Mucosa of descending colon (tissue), 3 donors: Measurements from ENCODE around the gene CTU2. TPM values are rescaled to one million over a fixed set of nuclear protein-coding genes. Genes with fewer than 3 reads are reported as not detected.

Experiments
- ATAC-seq: fragments of 200-7000 bp; cut with Tn5 transposase; one replicate; pipeline ENCODE4 v1.9.1; 2020; ENCODE audit warnings: mild to moderate bottlenecking, moderate library complexity
- DNase-seq, 3 donors: peaks; one replicate each; pipeline ENCODE4 v3.0.0-alpha.2; 2020
- H3K36me3 ChIP-seq: fragments of 200-600 bp; one replicate; pipeline ENCODE4 v1.8.0; 2021; ENCODE audit warnings: low read depth, mild to moderate bottlenecking
- H3K4me1 ChIP-seq: fragments of 200-600 bp; one replicate; pipeline ENCODE4 v1.8.0; 2021; ENCODE audit warnings: low read depth, mild to moderate bottlenecking
- H3K4me3 ChIP-seq: fragments of 200-600 bp; one replicate; pipeline ENCODE4 v1.8.0; 2021; ENCODE audit warnings: mild to moderate bottlenecking
- H3K9me3 ChIP-seq: fragments of 200-600 bp; one replicate; pipeline ENCODE4 v1.8.0; 2021; ENCODE audit warnings: mild to moderate bottlenecking
- intact Hi-C, 2 donors: fragments of 100-400 bp; cut with DNase I in 1 of 2; cut with micrococcal nuclease in 1 of 2; formaldehyde crosslinking; loops; one replicate each; pipeline versions ENCODE4 v1.11.0 to v1.11.1; 2022; cut with DNase I, micrococcal nuclease
- total RNA-seq, 3 donors: library from RNA; stranded (reverse); fragmentation: NEBNext Ultra II Directional in 2 of 3; extraction: Animal tissue kit (Norgen Biotek cat#: 25700) in 2 of 3; gene quantifications; one replicate each; pipeline versions ENCODE4 v1.2.1 to v1.2.4, GENCODE V29; 2021 to 2023
- TF ChIP-seq, protein P1 (sequence below): fragments of 200-600 bp; IDR thresholded peaks from one replicate; pipeline ENCODE4 v1.8.0; 2022; ENCODE audit warnings: antibody characterized with exemption, mild to moderate bottlenecking
- donor health status: DM: no; HTN: no; CAD: no; lungs with moderate emphysema.
- donor health status: DM: no; HTN: no; CAD: no.
- donor health status: DM: no; HTN: yes; CAD: no.

CTU2 gene
- total RNA-seq, 3 donors from 2014 or later = 9.6 to 16.1 (median 13.6) TPM

DNA sequence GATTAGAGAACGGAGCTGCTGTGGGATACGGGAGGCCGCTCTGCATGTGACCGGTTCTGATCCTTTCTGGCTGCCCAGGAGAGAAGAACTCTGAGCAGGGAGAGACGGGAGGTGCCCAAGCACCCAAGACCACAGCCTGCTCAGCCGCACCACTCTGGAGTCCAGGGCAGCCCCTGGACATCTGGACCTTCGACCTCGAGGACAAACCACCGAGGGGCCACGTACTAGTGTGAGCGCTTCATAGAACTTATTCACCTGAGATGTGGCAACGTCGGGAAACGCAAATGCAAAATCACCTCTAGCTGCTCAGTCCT, 6.0 kb upstream of the CTU2 start:
- no peak for ATAC-seq
- H3K4me1 ChIP-seq = peaks cover 12% of the 10 kb centered on the region

DNA sequence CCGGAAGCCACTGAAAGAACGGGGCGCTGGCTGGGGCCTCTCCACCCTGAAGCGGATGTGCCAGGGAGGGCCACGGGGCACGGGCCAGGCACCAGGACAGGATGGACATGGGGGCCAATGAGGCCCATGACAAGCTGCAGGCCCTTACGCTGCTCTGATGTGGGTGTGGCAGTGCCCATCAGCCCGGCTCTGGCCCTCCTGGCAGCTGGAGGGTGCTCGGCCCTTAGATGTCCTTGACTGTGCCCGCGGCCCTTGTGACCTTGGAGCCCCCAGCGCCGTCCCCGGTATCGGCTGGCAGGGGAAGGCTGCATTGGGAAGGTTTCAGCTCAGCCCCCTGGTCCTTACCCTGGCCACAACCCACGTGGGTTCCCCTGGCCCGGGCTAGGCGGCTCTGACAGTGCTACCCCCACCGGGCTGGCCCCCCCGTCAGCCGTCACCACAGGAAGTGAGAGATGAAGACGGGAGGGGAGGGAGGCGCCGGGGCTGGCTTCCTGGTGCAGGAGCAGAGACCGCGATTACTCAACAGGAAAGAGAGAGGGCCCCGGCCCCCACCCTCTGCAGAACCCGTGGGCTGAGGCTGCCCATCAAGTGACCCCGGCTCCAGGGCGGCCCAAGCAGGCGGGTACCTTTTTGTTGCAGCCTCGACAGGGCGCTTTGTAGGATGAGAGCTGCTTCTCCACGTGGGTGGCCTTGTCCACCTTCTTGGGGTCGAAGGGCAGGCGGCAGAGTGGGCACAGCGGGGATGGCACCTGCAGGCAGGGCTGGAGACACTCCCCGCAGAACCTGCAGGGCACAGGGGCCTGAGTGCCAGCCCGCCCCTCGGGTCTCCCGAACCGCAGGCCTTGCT, 5.4 kb upstream of the CTU2 start:
- ATAC-seq (peak; percentile 78), DNase-seq (peak; percentile 88 to 98 (median 88))
- intact Hi-C loops = no loop called here
- H3K9me3 ChIP-seq = no peaks in the 10 kb centered on the region
- no peak overlapping the region for H3K4me3 ChIP-seq
- TF ChIP-seq, protein P1, sequence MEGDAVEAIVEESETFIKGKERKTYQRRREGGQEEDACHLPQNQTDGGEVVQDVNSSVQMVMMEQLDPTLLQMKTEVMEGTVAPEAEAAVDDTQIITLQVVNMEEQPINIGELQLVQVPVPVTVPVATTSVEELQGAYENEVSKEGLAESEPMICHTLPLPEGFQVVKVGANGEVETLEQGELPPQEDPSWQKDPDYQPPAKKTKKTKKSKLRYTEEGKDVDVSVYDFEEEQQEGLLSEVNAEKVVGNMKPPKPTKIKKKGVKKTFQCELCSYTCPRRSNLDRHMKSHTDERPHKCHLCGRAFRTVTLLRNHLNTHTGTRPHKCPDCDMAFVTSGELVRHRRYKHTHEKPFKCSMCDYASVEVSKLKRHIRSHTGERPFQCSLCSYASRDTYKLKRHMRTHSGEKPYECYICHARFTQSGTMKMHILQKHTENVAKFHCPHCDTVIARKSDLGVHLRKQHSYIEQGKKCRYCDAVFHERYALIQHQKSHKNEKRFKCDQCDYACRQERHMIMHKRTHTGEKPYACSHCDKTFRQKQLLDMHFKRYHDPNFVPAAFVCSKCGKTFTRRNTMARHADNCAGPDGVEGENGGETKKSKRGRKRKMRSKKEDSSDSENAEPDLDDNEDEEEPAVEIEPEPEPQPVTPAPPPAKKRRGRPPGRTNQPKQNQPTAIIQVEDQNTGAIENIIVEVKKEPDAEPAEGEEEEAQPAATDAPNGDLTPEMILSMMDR = no peak
- H3K4me1 ChIP-seq = peaks cover 16% of the 10 kb centered on the region
- no peaks in the 10 kb centered on the region for H3K36me3 ChIP-seq

More for the DNA sequence above, 6.0 kb upstream of the CTU2 start:
- DNase-seq = no peak
- Histone ChIP-seq H3K9me3 (no peaks in the 10 kb centered on the region), H3K36me3 (no peaks in the 10 kb centered on the region), H3K4me3 (no peak overlapping the region)
- intact Hi-C loops = no loop called here
- TF ChIP-seq, protein P1 = no peak

DNA sequence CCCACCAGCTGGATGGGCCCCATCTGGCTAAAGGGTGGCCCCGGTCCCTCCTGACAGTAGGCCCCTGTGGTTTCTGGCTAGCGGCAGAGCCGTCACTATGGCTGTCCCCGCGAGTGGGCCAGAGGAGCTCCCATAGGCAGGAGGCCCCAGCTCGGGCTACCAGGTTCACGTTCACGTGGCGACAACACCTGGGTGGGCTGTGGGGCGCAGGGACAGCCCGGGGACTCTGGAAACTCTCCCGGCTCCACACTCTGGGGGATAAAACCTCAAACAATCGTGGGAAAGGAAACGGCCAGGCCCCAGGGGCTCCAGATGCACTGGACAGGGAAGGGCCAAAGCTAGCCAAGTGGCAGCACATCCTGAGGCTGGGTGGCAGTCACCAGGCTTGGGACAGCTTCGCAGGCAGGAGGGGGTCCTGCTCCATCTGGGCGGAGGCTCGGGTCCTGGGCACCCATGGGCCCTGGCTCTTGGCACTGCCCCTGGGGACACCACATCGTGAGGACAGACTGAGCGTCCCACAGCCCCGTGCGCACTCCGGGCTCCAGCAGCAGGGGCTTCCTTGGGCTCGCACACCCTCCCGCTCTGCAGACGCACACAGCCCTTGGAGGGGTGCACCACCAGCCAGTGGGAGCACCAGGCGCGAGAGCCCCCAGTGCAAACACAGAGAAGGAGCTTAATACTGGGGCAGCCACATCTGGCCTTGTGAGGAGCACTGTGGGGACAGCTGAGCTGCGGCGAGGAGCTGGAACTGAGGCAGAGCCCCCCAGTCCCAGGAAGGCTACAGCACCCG, 4.5 kb upstream of the CTU2 start:
- Histone ChIP-seq H3K4me1 (peaks cover 18% of the 10 kb centered on the region), H3K9me3 (no peaks in the 10 kb centered on the region), H3K4me3 (no peak overlapping the region), H3K36me3 (no peaks in the 10 kb centered on the region)
- intact Hi-C loops = no loop called here
- DNase-seq (no peak), ATAC-seq (no peak)
- TF ChIP-seq, protein P1 = no peak

DNA sequence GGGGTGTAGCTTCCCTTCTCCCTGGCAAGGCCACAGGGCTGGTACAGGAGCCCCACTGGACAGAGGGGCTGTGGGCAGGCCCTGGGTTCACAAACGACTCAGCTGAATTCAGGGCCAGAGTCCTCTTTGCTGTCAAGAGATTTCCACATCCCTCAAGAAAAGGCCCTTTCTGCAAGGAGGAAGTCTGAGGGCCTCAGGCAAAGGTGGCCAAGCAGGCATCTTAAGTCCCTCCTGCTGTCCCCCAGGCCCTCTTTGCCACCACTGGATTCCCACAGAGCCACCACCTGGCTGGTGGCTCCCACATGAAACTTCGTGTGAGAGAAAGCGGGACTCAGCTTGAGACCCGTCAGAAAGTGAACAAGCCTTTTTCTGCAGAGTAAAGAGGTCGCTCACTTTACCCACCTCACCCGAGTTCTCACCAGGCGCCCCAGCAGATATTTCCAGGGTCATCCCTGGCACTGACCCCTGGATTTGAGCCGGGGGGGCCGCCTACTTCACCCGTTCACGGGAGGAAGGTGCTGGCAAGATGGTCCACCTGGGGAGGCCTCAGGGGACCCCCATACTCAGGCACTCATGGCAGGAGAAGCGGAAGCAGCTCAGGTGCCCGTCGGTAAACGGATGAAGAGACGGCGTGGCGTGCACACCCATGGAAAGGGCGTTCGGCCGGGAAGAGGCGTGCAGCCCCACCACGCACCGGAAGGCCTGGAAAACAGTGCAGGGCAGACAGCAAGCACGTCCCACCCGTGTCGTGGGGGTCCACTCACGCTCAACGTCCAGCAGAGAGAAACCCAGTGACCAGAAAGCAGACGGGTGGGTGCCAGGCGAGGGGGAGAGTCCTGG, 3.7 kb upstream of the CTU2 start:
- Histone ChIP-seq H3K9me3 (no peaks in the 10 kb centered on the region), H3K4me1 (peaks cover 26% of the 10 kb centered on the region), H3K36me3 (no peaks in the 10 kb centered on the region), H3K4me3 (no peak overlapping the region)
- ATAC-seq = no peak
- intact Hi-C loops = no loop called here
- DNase-seq = peak in 1 of 3 donors; percentile 35
- TF ChIP-seq, protein P1 = no peak

DNA sequence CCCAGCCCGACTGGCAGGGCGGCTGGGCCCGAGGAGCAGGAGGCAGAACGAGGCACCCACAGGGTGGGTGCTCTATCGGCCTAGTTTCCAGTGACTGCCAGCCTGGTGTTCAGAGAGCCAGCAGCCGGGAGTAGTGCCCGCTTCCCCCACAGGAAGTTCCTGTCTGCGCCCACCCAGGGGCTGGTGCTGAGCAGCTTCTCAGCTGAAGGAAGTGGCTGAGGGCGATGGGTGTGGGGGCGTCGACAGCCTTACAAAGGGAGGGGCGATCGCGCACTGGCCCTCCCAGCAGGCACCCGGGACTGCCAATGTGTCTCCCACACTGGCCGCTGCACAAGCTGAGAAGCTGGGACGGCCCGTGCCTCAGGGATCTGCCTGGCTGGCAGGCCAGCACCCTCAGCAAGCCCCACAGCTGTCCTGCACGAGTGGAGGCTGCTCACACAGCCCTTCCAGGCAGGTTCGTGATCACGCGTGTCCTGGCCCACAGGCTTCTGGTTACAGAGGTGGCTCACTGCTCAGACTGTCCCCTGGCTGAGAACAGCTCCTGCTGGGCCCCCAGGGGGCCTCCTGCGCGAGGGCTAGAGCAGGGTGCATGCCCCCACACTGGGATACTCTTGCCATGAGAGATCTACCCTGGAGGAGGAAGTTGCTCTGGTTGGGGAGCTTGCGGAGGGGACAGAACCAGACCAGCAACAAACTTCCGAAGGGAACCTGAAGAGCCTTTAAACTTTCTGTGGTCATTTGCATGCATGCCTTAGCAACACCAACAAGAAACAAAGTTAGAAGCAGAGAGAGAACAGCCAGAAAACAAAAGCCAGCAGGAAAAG, 2.6 kb upstream of the CTU2 start:
- H3K9me3 ChIP-seq = no peaks in the 10 kb centered on the region
- ATAC-seq = peak; percentile 28
- intact Hi-C loops = no loop called here
- H3K4me3 ChIP-seq = no peak overlapping the region
- H3K4me1 ChIP-seq = peaks cover 28% of the 10 kb centered on the region
- peak; percentile 56 to 89 (median 72) for DNase-seq
- H3K36me3 ChIP-seq = no peaks in the 10 kb centered on the region
- TF ChIP-seq, protein P1 = no peak
